Small intestine (tissue), 7 donors: ENCODE results near the gene PRKN. TPM values are rescaled to one million over a fixed set of nuclear protein-coding genes. Genes with fewer than 3 reads are reported as not detected.
A peak's percentile ranks its signal among the peaks of the same experiment; 100 is the strongest.

Experiments used
- DNase-seq, 2 donors: peaks; one replicate each; pipeline versions ENCODE4 v3.0.0 to v3.0.0-alpha.2; 2013
- FAIRE-seq: peaks from 2 replicates; lab custom pipeline; 2012; peaks lifted over from hg19 to GRCh38; lab: Jason Lieb, UNC
- H3K27ac ChIP-seq, 3 donors: one replicate each; pipeline ENCODE4 v1.5.1; 2013; ENCODE audit warnings: low read length in 2 of 3, mild to moderate bottlenecking in 2 of 3, control low read depth in 1 of 3, inconsistent platforms in 1 of 3, low read depth in 1 of 3, moderate library complexity in 1 of 3
- H3K27me3 ChIP-seq, 3 donors: one replicate each; pipeline ENCODE4 v1.6.1; 2013; ENCODE audit warnings: low read length in 3 of 3, inconsistent platforms in 1 of 3; ENCODE audit not compliant: control insufficient read depth in 3 of 3, insufficient read depth in 3 of 3
- H3K36me3 ChIP-seq, 3 donors: one replicate each; pipeline ENCODE4 v1.6.1; 2013; ENCODE audit warnings: low read length in 3 of 3, inconsistent platforms in 1 of 3, low read depth in 1 of 3, mild to moderate bottlenecking in 1 of 3, moderate library complexity in 1 of 3; ENCODE audit not compliant: control insufficient read depth in 3 of 3, insufficient read depth in 2 of 3
- H3K4me1 ChIP-seq, 3 donors: one replicate each; pipeline ENCODE4 v1.6.1; 2013; ENCODE audit warnings: low read length in 2 of 3, inconsistent platforms in 1 of 3, low read depth in 1 of 3, mild to moderate bottlenecking in 1 of 3, moderate library complexity in 1 of 3; ENCODE audit not compliant: control insufficient read depth in 3 of 3, insufficient read depth in 2 of 3
- H3K4me3 ChIP-seq, 3 donors: one replicate each; pipeline ENCODE4 v1.5.1; 2013; ENCODE audit warnings: low read length in 3 of 3, control low read depth in 1 of 3, inconsistent platforms in 1 of 3, low read depth in 1 of 3, mild to moderate bottlenecking in 1 of 3, moderate library complexity in 1 of 3
- H3K9me3 ChIP-seq, 2 donors: one replicate each; pipeline ENCODE4 v1.6.1; 2013; ENCODE audit warnings: low read depth in 1 of 2, low read length in 1 of 2; ENCODE audit not compliant: control insufficient read depth in 2 of 2, insufficient read depth in 1 of 2
- WGBS, 3 donors: extraction: QIAGEN DNeasy Blood & Tissue Kit; methylation state at CpG; one replicate each; pipeline ENCODE4 v1.1.7; 2013; 5-methylcytosine and 5-hydroxymethylcytosine counted together
- polyA plus RNA-seq, 4 donors: library from polyadenylated mRNA; stranded (reverse) in 3 of 4; unstranded in 1 of 4; fragments of 200-250 nt in 3 of 4; fragments of 120-200 nt in 1 of 4; gene quantifications; one replicate each; pipeline versions ENCODE4 v1.2.1 to v1.2.3, GENCODE V29; 2013
- donor health status: healthy with polysubstance abuse.
- donor health status: control.
- donor health status: control.
- donor health status: Bipolar disorder and iron deficiency.
- donor health status: healthy.

The PRKN gene
- polyA plus RNA-seq, 4 donors = 0.27 to 2.3 (median 1.0) TPM

GRCh38 chr6:162244031-162244430 is 483.5 kb downstream of the PRKN start:
- H3K27me3 ChIP-seq = no peaks in the 10 kb centered on the region
- no peak for FAIRE-seq
- no peak overlapping the region for H3K4me3 ChIP-seq
- DNase-seq = no peak
- no peaks in the 10 kb centered on the region for H3K9me3 ChIP-seq
- 76 to 84% (median 78%) methylated on average over 1 of the region's 1 CpG for WGBS, 3 donors
- H3K36me3 ChIP-seq = no peaks in the 10 kb centered on the region
- no peak overlapping the region for H3K27ac ChIP-seq
- no peaks in the 10 kb centered on the region for H3K4me1 ChIP-seq

- H3K27me3 ChIP-seq = no peaks in the 10 kb centered on the region
- no peaks in the 10 kb centered on the region for H3K4me1 ChIP-seq
- no peaks in the 10 kb centered on the region for H3K9me3 ChIP-seq
- H3K4me3 ChIP-seq = no peak overlapping the region
- H3K27ac ChIP-seq = no peak overlapping the region
- 86 to 94% (median 91%) methylated on average over 1 of the region's 1 CpG for WGBS, 3 donors
- no peak for DNase-seq
- H3K36me3 ChIP-seq = no peaks in the 10 kb centered on the region
- FAIRE-seq = no peak
These were observed 484.7 kb downstream of the PRKN start for GRCh38 chr6:162242915-162243314.

GRCh38 chr6:162239330-162239729 is 488.2 kb downstream of the PRKN start:
- Histone ChIP-seq H3K27ac (no peak overlapping the region), H3K9me3 (no peaks in the 10 kb centered on the region), H3K36me3 (no peaks in the 10 kb centered on the region), H3K4me1 (no peaks in the 10 kb centered on the region), H3K4me3 (no peak overlapping the region), H3K27me3 (no peaks in the 10 kb centered on the region)
- 95 to 96% (median 96%) methylated on average over 9 of the region's 9 CpGs for WGBS, 3 donors
- FAIRE-seq = no peak
- no peak for DNase-seq

GRCh38 chr6:162238675-162239074 is 488.9 kb downstream of the PRKN start:
- no peak overlapping the region for H3K4me3 ChIP-seq
- H3K27ac ChIP-seq = no peak overlapping the region
- no peak for FAIRE-seq
- H3K27me3 ChIP-seq = no peaks in the 10 kb centered on the region
- DNase-seq = no peak
- no peaks in the 10 kb centered on the region for H3K9me3 ChIP-seq
- 87 to 95% (median 90%) methylated on average over 8 of the region's 8 CpGs for WGBS, 3 donors
- H3K4me1 ChIP-seq = no peaks in the 10 kb centered on the region
- H3K36me3 ChIP-seq = no peaks in the 10 kb centered on the region

GRCh38 chr6:162237331-162237730 is 490.2 kb downstream of the PRKN start:
- Histone ChIP-seq H3K4me3 (no peak overlapping the region), H3K27ac (no peak overlapping the region), H3K36me3 (no peaks in the 10 kb centered on the region), H3K9me3 (no peaks in the 10 kb centered on the region), H3K4me1 (no peaks in the 10 kb centered on the region), H3K27me3 (no peaks in the 10 kb centered on the region)
- no peak for DNase-seq
- 79 to 90% (median 86%) methylated on average over 1 of the region's 1 CpG for WGBS, 3 donors
- FAIRE-seq = no peak

GRCh38 chr6:162234631-162235030 is 492.9 kb downstream of the PRKN start:
- no peaks in the 10 kb centered on the region for H3K9me3 ChIP-seq
- no peaks in the 10 kb centered on the region for H3K4me1 ChIP-seq
- no peak overlapping the region for H3K27ac ChIP-seq
- no peaks in the 10 kb centered on the region for H3K27me3 ChIP-seq
- WGBS, 3 donors = 46 to 60% (median 47%) methylated on average over 2 of the region's 2 CpGs
- FAIRE-seq = no peak
- H3K4me3 ChIP-seq = no peak overlapping the region
- no peaks in the 10 kb centered on the region for H3K36me3 ChIP-seq
- DNase-seq = peak in 1 of 2 donors; percentile 15

GRCh38 chr6:162230147-162230752 is 497.3 kb downstream of the PRKN start:
- 57 to 76% (median 75%) methylated on average over 1 of the region's 1 CpG for WGBS, 3 donors
- no peaks in the 10 kb centered on the region for H3K4me1 ChIP-seq
- no peak overlapping the region for H3K4me3 ChIP-seq
- H3K27me3 ChIP-seq = no peaks in the 10 kb centered on the region
- H3K36me3 ChIP-seq = no peaks in the 10 kb centered on the region
- H3K9me3 ChIP-seq = no peaks in the 10 kb centered on the region
- H3K27ac ChIP-seq = no peak overlapping the region
- DNase-seq (no peak), FAIRE-seq (no peak)

GRCh38 chr6:162229093-162229492 is 498.5 kb downstream of the PRKN start:
- no peaks in the 10 kb centered on the region for H3K9me3 ChIP-seq
- FAIRE-seq = no peak
- H3K27ac ChIP-seq = no peak overlapping the region
- no peak for DNase-seq
- no peak overlapping the region for H3K4me3 ChIP-seq
- no peaks in the 10 kb centered on the region for H3K36me3 ChIP-seq
- H3K4me1 ChIP-seq = no peaks in the 10 kb centered on the region
- WGBS, 3 donors = 94 to 100% (median 97%) methylated on average over 2 of the region's 2 CpGs
- H3K27me3 ChIP-seq = no peaks in the 10 kb centered on the region

- Histone ChIP-seq H3K4me3 (no peak overlapping the region), H3K27me3 (no peaks in the 10 kb centered on the region), H3K9me3 (no peaks in the 10 kb centered on the region), H3K36me3 (no peaks in the 10 kb centered on the region), H3K27ac (no peak overlapping the region), H3K4me1 (no peaks in the 10 kb centered on the region)
- FAIRE-seq = no peak
- no peak for DNase-seq
- WGBS, 3 donors = 95 to 96% (median 95%) methylated on average over 8 of the region's 8 CpGs
These were observed 500.8 kb downstream of the PRKN start for GRCh38 chr6:162226803-162227202.
